HCT116 (cell line): Measurements from ENCODE around the gene FTCD. TPM values are rescaled to one million over a fixed set of nuclear protein-coding genes. Genes with fewer than 3 reads are reported as not detected.

Source experiments
- ATAC-seq: fragments of 200-7000 bp; cut with Tn5 transposase; 2 replicates; pipeline ENCODE4 v1.9.1; 2020; ENCODE audit warnings: mild to moderate bottlenecking, moderate library complexity
- BruUV-seq: library from RNA; stranded (reverse); fragments of 400-500 nt; replicated peaks from 2 replicates; lab custom pipeline; 2021; lab: Mats Ljungman, UMichigan
- CTCF ChIA-PET: fragments of 300-600 bp; sonication (Branson Sonifier 250); formaldehyde crosslinking; loops from one replicate; lab custom pipeline; 2021; ENCODE audit warnings: antibody characterized with exemption; lab: Charles Lee
- POLR2A ChIA-PET: fragments of 300-600, 350-600 bp; sonication (Branson Sonifier 250); formaldehyde crosslinking; loops from one replicate; lab custom pipeline; 2021; ENCODE audit warnings: antibody characterized with exemption; lab: Charles Lee
- RAD21 ChIA-PET, 2 experiments: fragments of 300-600 bp; sonication (Branson Sonifier 250); formaldehyde crosslinking; loops; one replicate each; lab custom pipeline; 2023; ENCODE audit warnings: low total read pairs in 2 of 2; ENCODE audit not compliant: uncharacterized antibody in 2 of 2, unreplicated experiment in 2 of 2, low non-redundant PET in 1 of 2; lab: Charles Lee
- DNase-seq: peaks from one replicate; pipeline ENCODE4 v3.0.0-alpha.2; 2010; ENCODE audit warnings: low read depth, low spot score
- H2AFZ ChIP-seq: fragments of 200-600 bp; shearing (Covaris generic), sonication (generic); 2 replicates; pipeline ENCODE4 v1.6.1; 2017; ENCODE audit warnings: low read depth, mixed run types, mixed read lengths, antibody characterized with exemption, low read length; ENCODE audit not compliant: poor library complexity, severe bottlenecking
- H3K27ac ChIP-seq: 2 replicates; pipeline ENCODE4 v1.5.1; 2012; ENCODE audit warnings: low read depth, low read length
- H3K27me3 ChIP-seq: fragments of 200-600 bp; sonication (generic); 2 replicates; pipeline ENCODE4 v1.6.1; 2016; ENCODE audit warnings: mixed run types, low read length, mixed read lengths; ENCODE audit not compliant: insufficient read depth
- H3K36me3 ChIP-seq, 2 experiments: fragments of 200-500 bp in 1 of 2; fragments of 200-600 bp in 1 of 2; sonication (Bioruptor generic) in 1 of 2; sonication (generic) in 1 of 2; 2 replicates each; pipeline versions ENCODE4 v1.5.1 to v1.6.1; 2014 to 2016; ENCODE audit warnings: low read length in 2 of 2, inconsistent platforms in 1 of 2, mixed read lengths in 1 of 2, mixed run types in 1 of 2; ENCODE audit not compliant: insufficient read depth in 2 of 2, control insufficient read depth in 1 of 2
- H3K4me1 ChIP-seq, 2 experiments: fragments of 200-600 bp in 1 of 2; sonication (generic) in 1 of 2; 2 replicates each; pipeline versions ENCODE4 v1.5.1 to v1.6.1; 2012 to 2017; ENCODE audit warnings: low read length in 2 of 2, inconsistent platforms in 1 of 2, mild to moderate bottlenecking in 1 of 2, mixed read lengths in 1 of 2, mixed run types in 1 of 2, moderate library complexity in 1 of 2; ENCODE audit not compliant: insufficient read depth in 2 of 2, control insufficient read depth in 1 of 2
- H3K4me2 ChIP-seq: fragments of 200-600 bp; sonication (generic); 2 replicates; pipeline ENCODE4 v1.6.1; 2017; ENCODE audit warnings: mixed run types, low read length, mixed read lengths
- H3K4me3 ChIP-seq, 2 experiments: fragments of 200-600 bp in 1 of 2; sonication (generic) in 1 of 2; replicated peaks in 1 of 2; 2 replicates each; pipeline ENCODE4 v1.5.1; 2011 to 2016; ENCODE audit warnings: low read length in 2 of 2, control low read depth in 1 of 2, low read depth in 1 of 2, mild to moderate bottlenecking in 1 of 2, mixed read lengths in 1 of 2, mixed run types in 1 of 2
- H3K79me2 ChIP-seq: fragments of 200-600 bp; sonication (generic); 2 replicates; pipeline ENCODE4 v1.6.1; 2017; ENCODE audit warnings: mild to moderate bottlenecking, mixed run types, low read length, moderate library complexity, mixed read lengths; ENCODE audit not compliant: insufficient read depth
- H3K9ac ChIP-seq: fragments of 200-600 bp; sonication (generic); 2 replicates; pipeline ENCODE4 v1.6.1; 2016; ENCODE audit warnings: low read length, mixed read lengths
- H3K9me2 ChIP-seq: fragments of 200-600 bp; sonication (generic), shearing (Covaris generic); 2 replicates; pipeline ENCODE4 v1.6.1; 2017; ENCODE audit warnings: mixed run types, mild to moderate bottlenecking, moderate library complexity; ENCODE audit not compliant: insufficient read depth
- H3K9me3 ChIP-seq, 2 experiments: fragments of 200-500 bp in 1 of 2; fragments of 200-600 bp in 1 of 2; sonication (Bioruptor generic) in 1 of 2; sonication (generic) in 1 of 2; 2 replicates each; pipeline ENCODE4 v1.6.1; 2014 to 2017; ENCODE audit warnings: low read length in 2 of 2, mixed read lengths in 2 of 2, inconsistent platforms in 1 of 2, low read depth in 1 of 2, mild to moderate bottlenecking in 1 of 2, mixed run types in 1 of 2, moderate library complexity in 1 of 2; ENCODE audit not compliant: control insufficient read depth in 1 of 2, insufficient read depth in 1 of 2
- H4K20me1 ChIP-seq: fragments of 200-600 bp; sonication (generic), shearing (Covaris generic); 2 replicates; pipeline ENCODE4 v1.6.1; 2017; ENCODE audit warnings: mixed run types, mild to moderate bottlenecking, moderate library complexity; ENCODE audit not compliant: insufficient read depth
- CBX3 ChIP-seq: IDR thresholded peaks from 2 replicates; pipeline ENCODE4 v1.6.1; 2012; ENCODE audit warnings: low read depth
- ELF1 ChIP-seq: IDR thresholded peaks from 2 replicates; pipeline ENCODE4 v1.6.1; 2012; ENCODE audit warnings: low read depth, borderline replicate concordance
- MAX ChIP-seq: IDR thresholded peaks from 2 replicates; pipeline ENCODE4 v1.6.1; 2012
- POLR2AphosphoS5 ChIP-seq: IDR thresholded peaks from 2 replicates; pipeline ENCODE4 v1.6.1; 2011; ENCODE audit warnings: mild to moderate bottlenecking, low read depth, low read length, moderate library complexity
- REST ChIP-seq: IDR thresholded peaks from 2 replicates; pipeline ENCODE4 v1.6.1; 2012; ENCODE audit warnings: low read depth
- SIN3A ChIP-seq: IDR thresholded peaks from 2 replicates; pipeline ENCODE4 v1.6.1; 2012; ENCODE audit warnings: low read depth
- SP1 ChIP-seq: IDR thresholded peaks from 2 replicates; pipeline ENCODE4 v1.6.1; 2012; ENCODE audit warnings: low read depth
- SRF ChIP-seq: IDR thresholded peaks from 2 replicates; pipeline ENCODE4 v1.6.1; 2012; ENCODE audit warnings: low read depth
- TCF7L2 ChIP-seq: IDR thresholded peaks from 2 replicates; pipeline ENCODE4 v1.7.0; 2011; ENCODE audit warnings: borderline replicate concordance, inconsistent platforms; ENCODE audit not compliant: insufficient read depth, insufficient read length; ENCODE audit errors: extremely low read depth
- YY1 ChIP-seq: IDR thresholded peaks from 2 replicates; pipeline ENCODE4 v1.6.1; 2011; ENCODE audit warnings: low read length, low read depth, moderate library complexity, mild to moderate bottlenecking; ENCODE audit not compliant: insufficient replicate concordance; ENCODE audit errors: extremely low read depth
- ZBTB33 ChIP-seq: IDR thresholded peaks from 2 replicates; pipeline ENCODE4 v1.6.1; 2011; ENCODE audit warnings: mild to moderate bottlenecking, low read length, moderate library complexity; ENCODE audit not compliant: insufficient replicate concordance; ENCODE audit errors: extremely low read depth
- ZNF274 ChIP-seq: fragments of 200-500 bp; sonication (Bioruptor generic); IDR thresholded peaks from 2 replicates; pipeline ENCODE4 v1.6.1; 2014; ENCODE audit warnings: mild to moderate bottlenecking, low read depth, low read length, inconsistent platforms
- intact Hi-C: fragments of 100-400 bp; cut with micrococcal nuclease; formaldehyde crosslinking; loops from 2 replicates; pipeline ENCODE4 v1.10.0; 2022
- total RNA-seq: library from RNA; stranded (reverse); gene quantifications from one replicate; pipeline ENCODE4 v1.2.1, GENCODE V29; 2021; ENCODE audit not compliant: unreplicated experiment

Gene FTCD
- total RNA-seq, 1 experiment from 2014 or later, result 2.5 TPM

GRCh38 chr21:46139686-46140085, 15.7 kb downstream of the FTCD start (continued):
- TF ChIP-seq CBX3 (no peak), YY1 (no peak), TCF7L2 (no peak)

- Histone ChIP-seq H3K9me3 (no peaks in the 10 kb centered on the region), H3K4me3 (no peak overlapping the region), H3K36me3 (no peaks in the 10 kb centered on the region), H4K20me1 (no peaks in the 10 kb centered on the region), H2AFZ (no peak overlapping the region), H3K4me1 (peaks cover 0 to 4% of the 10 kb centered on the region in 2 experiments; a peak in 1 of 4 replicates), H3K27ac (no peak overlapping the region), H3K4me2 (no peak overlapping the region), H3K9ac (no peak overlapping the region), H3K79me2 (no peaks in the 10 kb centered on the region), H3K9me2 (no peaks in the 10 kb centered on the region), H3K27me3 (no peaks in the 10 kb centered on the region)
- POLR2A ChIA-PET, result no interaction called here
- ATAC-seq, result no peak
- BruUV-seq, result no TSS peak
- RAD21 ChIA-PET, result no interaction called here
- intact Hi-C loops, result no loop called here
- CTCF ChIA-PET, result no interaction called here
- TF ChIP-seq ZNF274 (no peak), MAX (no peak), ELF1 (no peak), POLR2AphosphoS5 (no peak)
- DNase-seq, result no peak
These were observed 16.9 kb downstream of the FTCD start for GRCh38 chr21:46138383-46138970.

- ATAC-seq, result no peak
- no TSS peak for BruUV-seq
- Histone ChIP-seq H3K4me2 (no peak overlapping the region), H3K27ac (no peak overlapping the region), H3K36me3 (no peaks in the 10 kb centered on the region), H2AFZ (no peak overlapping the region), H3K9me3 (no peaks in the 10 kb centered on the region), H3K9ac (no peak overlapping the region), H4K20me1 (no peaks in the 10 kb centered on the region), H3K4me1 (peaks cover 0 to under 1% of the 10 kb centered on the region in 2 experiments; a peak in 1 of 4 replicates), H3K9me2 (no peaks in the 10 kb centered on the region), H3K79me2 (no peaks in the 10 kb centered on the region), H3K27me3 (no peaks in the 10 kb centered on the region), H3K4me3 (no peak overlapping the region)
- ChIA-PET RAD21 (no interaction called here), POLR2A (no interaction called here), CTCF (no interaction called here)
- intact Hi-C loops, result no loop called here
- no peak for DNase-seq
- no peak for TF ChIP-seq SIN3A
- no peak for TF ChIP-seq SP1
- TF ChIP-seq ZBTB33, result no peak
- TF ChIP-seq YY1, result no peak
- TF ChIP-seq SRF, result no peak
- no peak for TF ChIP-seq ELF1
- TF ChIP-seq ZNF274, result no peak
- TF ChIP-seq REST, result no peak
These were observed 17.5 kb downstream of the FTCD start for GRCh38 chr21:46137908-46138307.
